Metanephros (tissue), 1 donor: ENCODE results near the gene ZIC4. TPM values are rescaled to one million over a fixed set of nuclear protein-coding genes. Genes with fewer than 3 reads are reported as not detected.

Source experiments
- total RNA-seq: library from RNA; depleted of rRNA; stranded (reverse); fragments of >200 nt; gene quantifications from one replicate; pipeline ENCODE4 v1.2.3, GENCODE V29; 2014

Gene ZIC4
- 0.47 TPM for total RNA-seq

DNA sequence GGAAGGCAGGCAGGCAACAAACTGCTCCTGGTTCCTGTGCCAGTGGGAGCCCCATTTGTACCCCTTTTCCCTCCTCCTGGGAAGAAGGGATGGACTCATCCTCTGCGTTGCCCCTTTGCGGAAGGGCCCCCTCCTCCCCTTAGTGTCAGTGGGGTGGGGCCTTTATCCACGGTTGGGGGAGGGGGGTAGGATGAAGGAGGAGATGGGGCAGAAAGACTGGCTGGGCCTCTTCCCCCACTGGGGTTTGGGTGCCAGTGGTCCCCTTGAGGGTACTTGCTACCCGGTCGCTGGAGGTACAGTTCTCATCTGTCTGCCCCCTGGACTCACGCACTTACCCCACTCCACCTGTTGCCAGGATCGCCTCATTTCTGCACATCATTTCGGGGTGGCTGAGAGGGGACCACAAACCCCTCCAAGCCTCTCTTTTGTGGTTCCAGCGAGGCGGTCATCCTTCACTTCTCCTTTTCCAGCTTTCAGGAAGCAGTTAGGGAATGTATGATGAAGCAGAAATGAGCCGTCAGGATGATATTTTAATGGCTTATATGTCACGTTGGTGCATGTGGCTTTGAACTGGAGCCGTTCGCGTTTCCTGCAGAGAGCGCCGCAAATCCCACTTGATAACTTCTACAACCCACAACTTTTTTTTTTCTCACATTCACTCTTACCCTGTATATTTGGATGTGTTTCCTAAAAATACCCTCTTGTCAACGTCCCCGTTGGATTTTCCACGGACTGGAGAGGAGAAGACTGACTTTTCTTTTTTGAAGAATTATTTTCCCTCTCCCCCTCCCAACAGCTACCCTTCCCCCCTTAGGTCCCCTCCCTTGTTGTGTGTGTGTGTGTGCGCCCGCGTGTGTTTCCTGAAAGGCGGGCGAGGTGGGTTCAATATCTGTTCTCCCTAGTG is at the start of gene ZIC4:
Gene ZIC4, minus strand, starts transcription at position 516 of the 904 bp plus-strand sequence. CDS start 3,746 bp downstream, outside the sequence.

DNA sequence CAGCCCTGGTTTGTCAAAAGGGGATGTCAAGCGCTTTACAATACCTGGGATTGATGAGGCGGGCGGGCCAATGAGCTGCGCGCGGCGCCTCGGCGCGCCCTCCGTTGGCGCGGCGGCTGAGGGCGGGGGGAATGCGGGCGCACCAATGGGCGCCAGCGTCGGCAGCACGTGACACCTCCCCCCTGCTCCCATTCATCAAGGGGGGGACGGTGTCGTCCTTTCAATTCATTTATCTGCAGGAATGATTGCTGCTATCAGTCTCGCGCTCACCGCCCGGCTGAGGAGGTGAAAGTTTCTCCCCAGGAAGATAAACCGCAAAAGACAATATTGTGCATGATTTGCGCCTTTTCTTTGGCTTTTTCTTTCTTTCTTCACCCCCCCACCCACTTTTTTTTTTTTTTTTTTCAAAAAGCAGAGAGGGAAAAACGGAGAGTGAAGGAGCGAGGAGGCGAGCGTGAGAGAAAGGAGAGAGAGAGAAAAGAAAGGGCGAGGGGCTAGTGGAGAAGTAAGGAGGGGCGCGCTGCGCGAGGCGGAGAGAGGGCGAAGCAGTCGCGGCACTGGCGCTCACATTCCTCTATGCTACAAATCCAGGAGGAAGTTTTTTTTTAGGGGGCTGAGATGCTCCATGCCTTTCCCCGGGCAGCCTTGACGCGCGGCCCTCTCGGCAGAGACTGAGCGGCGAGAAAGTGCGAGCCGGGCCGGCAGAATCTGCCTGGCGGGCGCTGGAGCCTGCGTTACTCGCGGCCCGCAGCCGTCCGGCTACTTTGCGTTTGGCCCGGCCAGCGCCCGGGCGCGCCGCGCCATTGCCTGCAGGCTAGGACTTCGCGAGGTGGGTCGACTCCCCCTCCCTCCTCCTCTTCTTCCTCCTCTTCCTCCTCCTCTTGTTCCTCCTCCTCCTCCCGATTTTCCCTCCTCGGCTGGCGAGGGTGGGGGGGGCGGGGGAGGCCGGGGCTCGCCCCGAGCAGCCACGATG is 3.1 kb upstream of the ZIC4 start, which contains the start of gene ZIC1:
Gene ZIC1, plus strand, starts transcription at position 223 of the 973 bp plus-strand sequence. Its CDS starts 748 bp downstream, at position 971.

Other genes starting within 250 kb of the ZIC4 start
- gene ZIC1, start 2.8 kb upstream of the ZIC4 start, total RNA-seq = 1.9 TPM